HG02938 (cell line): ENCODE data around the gene CDK18.
"Not testable (repeated sequence)": the region's sequence is repeated elsewhere in the genome, so short reads cannot be mapped to it uniquely, and the experiment has no call there.

Experiments used
- ATAC-seq: cut with Tn5 transposase; IDR thresholded peaks from one replicate; pipeline ENCODE4 v1.9.1; 2021; ENCODE audit warnings: mild to moderate bottlenecking, moderate library complexity; ENCODE audit not compliant: unreplicated experiment

CDK18 gene

DNA sequence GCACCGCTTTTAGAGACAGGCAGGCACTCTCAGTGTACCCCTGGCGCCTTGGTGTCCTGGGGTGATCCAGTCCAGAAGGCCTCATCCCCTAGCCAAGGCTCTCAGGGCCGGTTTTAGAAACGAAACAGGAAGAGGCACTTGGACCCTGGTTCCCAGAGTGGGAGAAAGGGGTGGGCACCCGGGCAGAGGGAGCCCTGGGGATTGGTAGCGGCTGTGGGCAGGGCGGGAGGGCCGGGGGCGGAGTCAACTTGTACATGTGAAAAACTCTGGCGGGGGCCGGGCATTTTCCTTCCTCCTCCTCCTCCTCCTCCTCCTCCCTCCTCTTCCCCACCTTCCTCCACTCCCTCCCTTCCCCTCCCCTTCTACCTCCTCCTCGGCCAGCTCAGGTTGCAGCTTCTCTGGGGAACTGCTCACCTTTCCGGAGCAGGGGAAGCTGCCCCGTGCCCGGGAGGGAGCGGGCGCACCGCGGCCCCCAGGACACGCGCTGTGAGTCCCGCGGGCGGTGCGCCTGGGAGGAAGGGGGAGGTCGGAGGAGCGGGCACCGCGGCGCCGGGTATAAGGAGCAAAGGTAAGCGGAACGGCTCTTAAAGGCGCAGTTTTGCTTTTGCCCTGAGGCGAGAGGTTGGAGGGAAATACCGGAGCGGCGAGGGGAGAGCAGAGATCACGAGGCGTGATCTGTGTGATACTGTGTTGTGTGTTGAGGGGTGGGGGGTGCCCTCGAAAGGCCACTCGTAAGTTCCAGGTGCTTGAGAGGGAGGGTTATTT, at the start of gene CDK18:
CDK18 (plus strand) TSS at position 359 of the 765 bp plus-strand sequence. CDS start 18,499 bp downstream, outside the sequence.
- ATAC-seq = no peak

DNA sequence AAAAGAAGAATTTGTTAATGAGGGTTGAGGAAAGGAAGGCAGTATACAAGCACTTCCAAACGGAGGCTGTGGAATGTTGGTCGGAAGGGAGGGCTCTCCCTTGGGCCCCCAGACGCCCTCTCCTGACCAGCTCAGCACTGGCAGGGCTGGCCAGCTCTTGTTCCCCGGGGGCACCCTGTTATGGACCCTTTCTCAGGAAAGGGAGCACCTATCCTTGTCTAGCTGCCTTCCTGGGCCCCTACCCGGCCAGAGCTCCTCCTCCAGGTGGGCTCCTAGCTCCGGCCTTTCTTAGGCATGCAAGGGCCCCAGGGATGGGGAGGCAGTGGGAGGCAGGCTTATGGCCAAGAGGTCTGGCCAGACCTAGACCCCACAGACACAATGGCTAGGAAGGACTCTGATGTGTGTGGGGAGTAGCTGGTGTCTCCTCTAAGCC, 49.5 kb upstream of the CDK18 start:
- no peak for ATAC-seq

DNA sequence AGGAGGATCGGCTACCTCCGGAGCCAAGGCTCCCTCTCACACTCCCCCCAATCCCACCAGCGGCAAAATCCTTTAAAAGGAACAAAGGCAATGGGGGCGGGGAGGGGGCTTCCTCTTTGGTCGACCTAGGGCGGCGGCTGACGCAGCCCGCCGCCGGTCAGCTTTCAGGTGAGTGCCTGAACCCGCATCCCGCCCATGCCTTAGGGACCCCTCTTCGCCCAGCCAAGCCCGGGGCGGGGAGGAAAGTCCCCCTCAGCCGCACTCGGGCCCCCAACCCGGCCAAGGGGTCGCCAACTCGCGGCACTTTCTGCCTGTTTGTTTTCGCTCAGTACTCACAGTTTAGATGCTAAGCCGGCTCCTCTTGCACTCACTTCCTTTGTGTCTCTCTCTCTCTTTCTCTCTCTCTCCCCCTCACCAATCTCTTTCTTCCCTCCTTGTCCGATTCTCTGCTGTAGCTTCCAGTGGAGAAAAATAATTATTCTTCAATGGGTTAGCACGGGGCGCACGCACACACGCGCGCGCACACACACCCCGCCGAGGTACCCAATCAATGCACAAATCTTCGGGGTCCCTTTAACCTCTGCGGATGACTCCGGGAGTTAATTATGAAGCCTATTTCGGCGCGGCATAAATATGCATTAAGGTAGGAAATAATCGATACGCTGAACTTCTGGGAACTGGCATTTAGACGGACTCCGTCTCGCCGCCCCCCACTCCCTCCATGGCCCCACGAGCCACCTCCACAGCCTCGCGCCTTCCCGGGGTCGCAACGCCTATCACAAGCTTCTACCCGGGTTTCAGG, 48.7 kb upstream of the CDK18 start, which contains the start of gene BLACAT1:
BLACAT1 (minus strand) TSS at position 465 of the 802 bp plus-strand sequence.
- no peak for ATAC-seq

DNA sequence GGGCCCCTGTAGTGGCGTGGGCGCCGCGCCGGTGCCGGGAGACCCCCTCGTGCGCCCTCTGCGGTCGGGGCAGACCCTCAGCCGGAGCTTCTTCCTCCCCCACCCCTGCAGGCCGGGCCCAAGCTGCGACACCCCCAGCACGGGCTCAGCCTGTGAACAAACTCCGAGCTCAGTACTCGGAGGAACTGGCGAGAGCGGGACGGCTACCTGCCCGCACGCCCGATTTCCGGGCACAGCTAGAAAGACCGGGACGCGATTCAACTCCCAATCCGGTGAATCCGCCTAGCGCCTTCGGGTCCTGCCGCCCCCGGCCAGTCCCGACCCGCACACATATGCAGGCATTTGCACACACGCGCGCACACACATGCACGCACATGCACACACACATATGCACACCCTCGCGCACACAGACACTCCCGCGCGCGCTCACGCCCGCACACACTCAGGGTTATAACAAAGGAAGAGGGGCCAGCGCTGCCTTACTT, 48.0 kb upstream of the CDK18 start:
- ATAC-seq = no peak

DNA sequence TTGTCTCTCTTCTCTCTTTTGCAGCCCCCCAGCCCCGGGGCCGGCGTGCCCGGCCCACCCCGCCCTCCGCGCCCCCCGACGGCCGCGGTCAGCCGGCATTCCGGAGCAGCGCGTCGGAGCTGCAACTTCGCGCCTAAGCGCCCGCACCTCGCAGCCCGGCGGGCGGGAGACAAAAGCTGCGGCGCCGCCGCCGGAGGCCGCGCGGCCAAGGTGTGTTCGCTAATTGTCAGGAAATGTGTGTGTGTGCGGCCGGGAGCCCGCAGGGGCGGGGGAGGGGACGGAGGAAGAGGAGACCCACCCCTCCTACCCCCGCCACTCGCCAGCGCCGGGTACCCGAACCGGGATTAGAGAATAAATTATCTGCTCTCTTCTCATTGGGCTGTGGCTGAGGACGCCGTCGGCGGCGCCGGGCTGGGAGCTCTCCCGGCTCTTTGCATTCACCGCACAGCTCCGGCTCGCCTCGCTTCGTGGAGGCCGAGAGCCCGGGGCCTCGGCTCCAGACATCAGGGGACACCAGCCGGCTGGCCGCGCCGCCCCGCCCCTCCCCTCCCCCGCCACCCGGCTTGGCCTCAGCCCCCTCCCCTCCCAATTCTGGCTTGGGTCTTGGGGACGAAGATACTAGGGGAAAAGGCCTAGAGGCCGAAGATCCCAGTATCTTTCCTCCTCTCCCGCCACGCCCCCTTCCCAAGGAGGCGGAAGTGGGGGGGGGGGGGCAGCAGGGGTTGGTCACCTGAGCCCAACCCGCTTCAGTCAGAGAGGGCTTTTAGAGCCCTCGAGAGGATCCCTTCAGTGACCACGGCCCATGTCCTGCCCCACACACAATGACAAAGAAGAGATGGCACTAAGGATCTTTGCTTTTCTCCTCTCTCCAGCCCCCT, 47.4 kb upstream of the CDK18 start:
- no peak for ATAC-seq

DNA sequence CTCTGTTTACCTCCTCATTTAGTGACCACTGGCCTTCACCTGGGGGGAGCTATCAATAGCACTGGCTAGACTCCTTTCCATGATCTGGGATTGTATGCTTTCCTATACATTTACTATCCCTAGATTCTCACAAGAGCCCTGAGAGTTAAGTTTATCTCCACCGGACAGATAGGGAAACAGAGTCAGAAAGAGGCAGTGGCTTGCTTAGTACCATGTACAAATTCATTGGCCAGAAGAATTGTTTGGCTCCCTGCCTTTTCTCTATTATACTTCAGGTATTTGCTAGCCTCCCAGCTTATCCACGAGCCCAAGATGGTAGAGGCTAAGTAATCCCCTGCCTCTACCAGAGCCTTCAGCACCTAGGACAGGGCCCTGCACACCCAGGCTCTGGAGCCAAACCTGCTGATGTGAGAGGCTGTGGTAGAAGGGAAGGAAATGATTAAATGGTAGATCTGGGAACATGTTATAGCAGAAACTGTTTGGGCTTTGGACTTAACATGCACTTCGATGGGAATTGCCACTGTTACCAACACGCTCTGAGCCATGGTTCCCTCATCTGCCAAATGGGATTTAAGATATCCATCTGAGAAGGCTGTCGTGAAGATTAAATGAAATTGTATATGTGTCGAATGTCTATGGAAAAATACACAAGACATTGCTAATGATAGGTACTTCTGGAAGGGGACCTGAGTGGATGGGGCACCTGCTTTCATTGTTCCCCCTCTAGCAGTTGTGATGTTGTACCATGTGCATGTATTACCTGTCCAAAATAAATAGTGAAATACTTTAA, 45.5 kb upstream of the CDK18 start:
- no peak for ATAC-seq

DNA sequence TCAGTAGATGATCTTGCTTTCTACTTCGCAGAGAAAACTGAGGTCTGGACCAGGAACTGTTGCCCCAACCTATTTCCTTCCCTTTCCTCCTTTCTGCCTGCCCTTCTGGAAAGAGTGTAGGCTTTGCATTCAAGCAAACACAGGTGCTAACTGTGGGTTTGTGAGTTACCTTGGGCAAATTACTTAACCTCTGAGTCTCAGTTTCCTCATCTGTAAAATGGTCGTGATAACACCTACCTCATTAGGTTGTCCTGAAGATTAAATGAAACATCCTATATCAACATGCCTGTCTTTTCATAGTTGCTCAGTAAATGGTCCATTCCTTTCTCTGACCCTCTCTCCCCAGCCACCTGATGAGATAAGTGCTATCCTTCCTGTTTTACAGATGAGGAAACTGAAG, 39.1 kb upstream of the CDK18 start:
- ATAC-seq = no peak

DNA sequence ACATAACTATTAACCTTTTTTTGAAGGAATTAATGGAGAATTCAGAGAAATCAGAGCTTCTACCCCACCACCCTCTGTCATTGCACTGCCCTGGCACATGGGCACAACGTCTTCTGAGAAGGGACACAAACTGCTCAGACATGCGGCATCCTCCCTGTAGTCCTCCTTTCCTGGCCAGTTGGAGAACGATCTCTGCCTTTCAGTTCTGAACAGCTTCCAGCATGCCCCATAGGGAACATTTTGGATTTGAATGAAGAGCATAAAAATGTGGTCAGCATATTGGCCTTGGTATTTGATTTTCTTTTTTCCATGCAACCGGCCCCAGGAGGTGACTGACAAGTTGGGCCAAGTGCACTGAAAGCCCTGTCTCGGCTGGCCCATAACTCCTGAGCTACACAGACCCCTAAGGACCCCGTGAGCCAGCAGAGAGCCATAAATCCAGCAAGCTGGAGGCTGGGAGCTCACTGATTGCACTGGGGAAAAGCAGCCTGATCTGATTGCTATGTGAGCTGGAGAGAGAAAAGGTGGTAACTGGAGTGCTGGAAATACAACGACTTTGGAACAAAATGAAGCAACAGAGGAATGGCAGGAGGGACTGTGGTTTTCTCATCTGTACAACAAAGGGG, 37.8 kb upstream of the CDK18 start:
- no peak for ATAC-seq

DNA sequence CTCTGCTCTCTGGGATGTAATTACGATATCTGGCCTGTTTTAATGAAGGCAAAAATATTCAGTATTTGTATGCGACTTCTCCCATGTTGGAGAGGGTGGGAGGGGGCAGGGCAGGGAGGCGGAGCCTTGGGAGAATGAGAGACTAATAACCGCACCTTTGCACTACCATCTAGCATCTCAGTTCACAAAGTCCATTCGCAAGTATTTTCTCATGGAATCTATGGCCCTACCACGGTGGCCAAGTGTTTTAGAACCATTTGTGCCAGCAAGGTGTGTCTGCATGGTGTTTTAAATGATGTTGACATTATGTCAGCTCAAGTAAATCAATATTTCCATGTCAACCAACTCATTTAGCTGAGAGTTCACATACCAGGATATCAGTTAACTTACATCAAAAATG, 34.3 kb upstream of the CDK18 start:
- ATAC-seq = no peak

DNA sequence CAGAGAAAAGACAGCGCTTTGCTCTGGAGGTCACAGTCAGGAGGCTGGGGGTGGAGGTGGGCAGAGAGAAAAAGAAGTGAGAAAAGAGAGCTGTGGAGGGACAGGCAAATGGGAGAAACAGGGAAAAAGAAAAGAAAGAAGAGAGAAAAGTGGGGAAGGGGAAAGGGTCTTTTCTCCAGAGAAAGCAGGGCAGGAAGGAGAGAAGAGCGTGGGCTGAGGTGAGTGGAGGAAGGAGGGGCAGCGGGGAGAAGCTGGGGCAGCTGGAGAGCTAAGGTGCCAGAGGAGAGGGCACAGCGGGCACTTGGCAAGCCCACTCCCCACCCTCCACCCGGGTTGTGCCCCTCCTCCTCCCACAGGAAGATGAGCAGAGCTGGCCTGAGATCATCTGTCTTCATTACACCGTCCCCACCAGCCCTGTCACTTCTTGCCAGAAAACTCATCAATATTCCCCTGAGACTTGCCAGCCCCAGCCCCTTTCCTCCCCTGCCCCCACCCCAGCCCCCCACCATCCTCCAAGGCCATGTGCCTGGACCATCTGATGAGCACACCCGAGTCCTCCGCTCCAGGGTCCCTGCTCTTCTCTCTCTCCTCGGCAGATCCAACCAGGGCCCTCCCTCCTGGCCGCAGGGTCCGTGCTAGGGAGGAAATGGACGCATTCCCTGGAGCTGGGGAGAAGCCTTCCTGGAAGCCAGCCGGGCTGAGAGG, 31.6 kb upstream of the CDK18 start:
- no peak for ATAC-seq

DNA sequence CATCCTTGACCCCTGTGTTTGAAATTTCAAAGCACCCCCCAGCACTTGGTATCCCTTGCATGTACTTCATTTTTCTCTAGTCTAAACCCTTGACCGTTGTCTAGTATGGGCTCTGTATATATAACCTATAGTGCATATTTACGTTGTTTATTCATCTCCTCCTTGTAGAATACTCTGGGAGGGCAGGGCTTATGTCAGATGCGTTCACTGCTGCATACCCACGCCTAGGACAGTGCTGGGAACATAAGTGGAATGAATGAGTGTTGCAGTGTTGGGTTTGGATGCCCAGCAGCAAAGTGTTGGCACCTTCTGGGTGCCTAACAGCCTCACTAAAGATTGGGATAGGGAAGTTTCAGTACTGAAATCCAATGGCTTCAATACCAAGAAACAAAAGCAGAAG, 31.0 kb upstream of the CDK18 start:
- ATAC-seq = no peak

DNA sequence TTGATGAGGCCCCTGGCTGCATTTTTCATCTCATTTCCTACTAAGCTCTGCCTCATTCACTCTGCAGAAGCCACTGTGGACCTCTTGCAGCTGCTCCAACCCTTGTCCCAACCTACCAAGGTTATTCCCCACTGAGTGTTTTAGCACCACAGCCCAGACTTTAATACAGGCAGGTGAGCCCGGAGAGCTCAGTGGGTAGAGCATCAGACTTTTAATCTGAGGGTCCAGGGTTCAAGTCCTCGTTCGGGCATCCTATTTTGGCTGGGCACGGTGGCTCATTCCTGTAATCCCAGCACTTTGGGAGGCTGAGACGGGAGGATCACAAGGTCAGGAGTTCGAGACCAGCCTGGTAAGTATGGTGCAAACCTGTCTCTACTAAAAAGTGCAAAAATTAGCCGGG, 30.5 kb upstream of the CDK18 start:
- no peak for ATAC-seq

DNA sequence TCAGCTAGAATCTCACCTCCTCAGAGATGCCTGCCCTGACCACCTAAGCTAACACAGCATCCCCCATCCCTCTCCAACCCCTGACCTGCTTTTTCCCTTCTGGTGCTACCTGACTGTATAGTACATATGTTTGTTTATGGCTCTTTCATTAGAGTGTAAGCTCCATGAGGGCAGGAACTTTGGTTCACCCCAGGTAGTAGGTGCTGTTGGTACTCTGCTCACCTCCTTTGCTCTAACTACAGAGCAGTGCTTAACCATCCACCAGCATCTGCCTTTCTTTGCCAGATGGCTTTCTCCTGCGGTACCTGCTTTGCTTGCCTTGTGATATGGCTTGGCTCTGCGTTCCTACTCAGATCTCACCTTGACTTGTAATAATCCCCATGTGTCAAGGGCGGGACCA, 29.9 kb upstream of the CDK18 start:
- ATAC-seq = no peak

DNA sequence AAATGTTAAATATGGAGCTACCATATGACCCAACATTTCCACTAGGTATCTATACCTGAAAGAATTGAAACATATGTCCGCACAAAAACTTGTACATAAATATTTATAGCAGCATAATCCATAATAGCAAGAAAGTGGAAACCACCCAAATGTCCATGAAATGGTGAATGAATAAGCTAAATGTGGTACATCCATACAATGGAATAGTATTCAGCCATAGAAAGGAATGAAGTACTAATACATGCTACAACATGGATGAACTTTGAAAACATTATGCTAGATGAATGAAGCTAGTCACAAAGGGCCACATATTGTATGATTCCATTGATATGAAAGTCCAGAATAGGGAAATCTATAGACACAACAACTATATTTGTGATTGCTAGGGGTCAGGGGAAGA, 28.6 kb upstream of the CDK18 start:
- ATAC-seq = no peak

DNA sequence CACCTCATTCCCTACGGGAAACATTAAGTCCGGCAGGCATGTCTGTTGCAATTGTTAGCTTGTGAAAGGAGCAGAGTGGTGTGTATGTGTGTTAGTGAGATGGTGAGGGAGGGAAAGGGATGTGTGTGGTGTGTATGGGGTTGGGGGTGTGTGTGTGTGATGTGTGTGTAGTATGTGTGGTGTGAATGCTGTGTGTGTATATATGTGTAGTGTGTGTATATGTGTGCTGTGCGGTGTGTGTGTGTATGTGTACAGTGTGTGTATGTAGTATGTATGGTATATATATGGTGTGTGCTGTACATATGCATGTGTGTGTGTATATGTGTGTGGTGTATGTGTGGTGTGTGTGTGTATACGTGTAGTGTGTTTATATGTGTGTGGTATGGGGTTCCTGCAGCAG, 27.8 kb upstream of the CDK18 start:
- ATAC-seq = no peak

DNA sequence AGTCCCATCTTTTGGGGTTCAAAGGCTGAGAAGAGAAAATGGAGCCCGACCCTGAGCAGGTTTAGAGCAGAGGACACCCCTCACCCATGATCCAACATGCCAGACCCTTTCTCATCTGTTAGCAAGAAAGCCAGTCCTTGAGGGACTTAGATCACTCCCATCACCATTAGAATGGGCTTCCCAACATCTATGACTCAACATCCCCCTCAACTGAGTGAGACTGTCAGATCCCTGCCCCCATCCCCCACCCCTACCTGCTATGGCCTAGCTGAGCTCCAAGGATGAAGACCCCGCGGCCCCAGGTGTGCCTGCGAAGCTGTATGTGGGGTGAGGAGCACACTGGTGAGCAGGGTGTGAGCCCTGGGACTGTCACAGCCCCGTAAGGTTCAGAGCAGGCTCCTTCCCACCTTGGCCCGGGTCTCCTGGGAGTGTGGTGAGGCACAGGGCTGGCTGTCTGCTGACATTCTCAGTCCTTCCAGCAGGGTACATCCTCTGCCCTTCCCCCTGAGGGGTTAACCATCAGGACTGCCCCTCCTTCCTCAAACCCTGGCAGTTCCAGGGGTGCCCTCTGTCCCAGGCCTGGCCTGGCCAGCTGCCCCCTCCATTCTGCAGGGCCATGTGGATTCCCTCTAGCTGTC, 27.2 kb upstream of the CDK18 start:
- ATAC-seq = no peak

DNA sequence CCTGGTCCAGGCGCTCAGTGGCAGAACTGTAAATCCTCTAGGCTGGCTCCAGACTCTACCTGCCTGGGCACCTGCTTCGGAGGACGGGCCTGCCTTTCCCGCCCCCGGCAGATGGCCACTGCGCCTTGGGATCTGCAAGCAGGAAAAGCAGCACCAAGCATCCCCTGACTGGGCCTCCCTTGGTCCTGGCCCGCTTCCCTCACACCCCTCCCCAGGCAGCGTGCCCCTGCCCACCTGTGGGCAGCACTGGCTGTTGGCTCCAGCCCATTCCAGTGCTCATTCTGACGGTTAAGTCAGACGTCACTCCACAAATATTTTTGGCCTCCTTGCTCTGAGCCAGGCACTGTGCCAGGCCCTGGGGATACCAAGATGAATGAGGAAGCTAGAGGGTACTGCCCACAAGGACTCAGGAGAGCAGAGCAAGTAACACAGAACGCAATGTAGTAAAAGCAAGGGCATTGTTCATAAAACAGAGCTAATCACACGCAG, 26.7 kb upstream of the CDK18 start:
- ATAC-seq = no peak

DNA sequence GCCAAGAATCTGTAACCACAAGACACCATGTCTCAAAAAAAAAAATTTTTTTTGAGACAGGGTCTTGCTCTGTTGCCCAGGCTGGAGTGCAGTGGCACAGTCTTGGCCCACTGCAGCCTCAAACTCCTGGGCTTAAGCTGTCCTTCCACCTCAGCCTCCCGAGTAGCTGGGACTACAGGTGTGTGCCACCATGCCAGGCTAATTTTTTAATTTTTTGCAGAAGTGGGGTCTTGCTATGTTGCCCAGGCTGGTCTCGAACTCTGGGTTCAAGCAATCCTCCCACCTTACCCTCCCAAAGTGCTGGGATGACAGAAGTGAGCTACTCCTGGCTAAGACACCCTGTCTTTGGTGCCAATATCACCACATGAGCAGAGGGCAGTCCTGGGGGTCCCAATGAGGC, 25.5 kb upstream of the CDK18 start:
- ATAC-seq = not testable (repeated sequence)
